Measurements from ENCODE around the gene MOGAT2. TPM values are rescaled to one million over a fixed set of nuclear protein-coding genes. Genes with fewer than 3 reads are reported as not detected.

Gene MOGAT2
- total and polyA plus RNA-seq, 2 of the 13 experiments (the other 11 are each of a cell fraction or from before 2014, with no cell fraction given): 27.2 to 27.8 TPM

DNA sequence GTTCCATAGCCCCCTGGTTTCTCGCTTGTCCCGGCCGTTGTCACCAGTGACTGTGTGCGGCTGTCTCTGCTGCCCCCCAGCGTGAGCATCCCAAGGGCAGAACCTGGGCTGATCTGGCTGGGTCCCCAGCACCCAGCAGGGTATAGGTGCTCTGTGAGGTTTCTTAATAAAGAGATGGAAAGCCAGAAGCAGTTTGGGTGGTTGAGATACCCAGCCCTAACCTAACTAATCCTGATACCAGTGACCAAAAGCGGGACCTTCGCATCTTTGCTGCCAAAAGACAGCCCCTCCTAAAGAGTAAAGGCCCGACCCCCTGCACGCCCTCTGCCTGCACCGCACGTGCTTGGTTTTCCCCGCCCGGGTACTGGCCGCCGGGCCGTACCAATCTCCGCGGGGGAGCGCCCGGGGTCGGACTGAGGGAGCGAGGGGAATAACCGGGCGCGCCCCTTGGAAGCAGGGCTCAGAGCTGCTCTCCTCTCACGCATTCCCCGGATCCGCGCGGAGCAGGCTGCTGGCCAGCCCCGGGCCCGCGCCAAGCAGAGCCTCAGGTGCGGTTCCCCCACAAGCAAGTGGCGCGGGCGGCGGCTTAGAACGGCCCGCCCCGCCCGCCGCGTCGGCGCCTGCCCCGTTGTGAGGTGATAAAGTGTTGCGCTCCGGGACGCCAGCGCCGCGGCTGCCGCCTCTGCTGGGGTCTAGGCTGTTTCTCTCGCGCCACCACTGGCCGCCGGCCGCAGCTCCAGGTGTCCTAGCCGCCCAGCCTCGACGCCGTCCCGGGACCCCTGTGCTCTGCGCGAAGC is 50.7 kb downstream of the MOGAT2 start, which contains the start of gene DGAT2 (continued):
- TF ChIP-seq ZNF891 (CRISPR knock-in tag; IDR thresholded peaks at IDR 0.05) (peak; percentile 69; the same call in 1 of the 2 replicates), SSRP1 (CRISPR knock-in tag; IDR thresholded peaks at IDR 0.05) (no peak), ZNF180 (CRISPR knock-in tag; IDR thresholded peaks at IDR 0.05; ENCODE audit: borderline replicate concordance, low read depth) (peak; percentile 74; the same call in 1 of the 2 replicates), PBX3 (CRISPR knock-in tag; IDR thresholded peaks at IDR 0.05; ENCODE audit: borderline replicate concordance) (peak; percentile 81; the same call in 1 of the 2 replicates), SALL2 (CRISPR knock-in tag; IDR thresholded peaks at IDR 0.05) (peak; percentile 75; the same call in 1 of the 2 replicates), REPIN1 (CRISPR knock-in tag; IDR thresholded peaks at IDR 0.05; ENCODE audit: borderline replicate concordance, low read depth) (peak; percentile 92), U2AF2 (IDR thresholded peaks at IDR 0.05; ENCODE audit: low read depth, low read length) (no peak), PHF8 (CRISPR knock-in tag; IDR thresholded peaks at IDR 0.05) (peak; percentile 57), ZNF687 (CRISPR knock-in tag; IDR thresholded peaks at IDR 0.05) (peak; percentile 98), RELA (CRISPR knock-in tag; IDR thresholded peaks at IDR 0.05) (peak; percentile 35; the same call in 1 of the 2 replicates), ZNF547 (CRISPR knock-in tag; IDR thresholded peaks at IDR 0.05) (peak; percentile 39; the same call in 1 of the 2 replicates), ATF4 (CRISPR knock-in tag; IDR thresholded peaks at IDR 0.05) (peak in 1 of 2 experiments; percentile 57; a peak in 2 of 4 replicates), HMG20A (CRISPR knock-in tag; IDR thresholded peaks at IDR 0.05; ENCODE audit: borderline replicate concordance) (0 out of 2 replicates have a peak, but pooled peaks have one; percentile 22), TCF12 (IDR thresholded peaks at IDR 0.05) (no peak), TCF12 (CRISPR knock-in tag; IDR thresholded peaks at IDR 0.05) (0 out of 2 replicates have a peak, but pooled peaks have one; percentile 48), KLF11 (CRISPR knock-in tag; IDR thresholded peaks at IDR 0.05) (peak; percentile 85; the same call in 1 of the 2 replicates), MAFK (conservative IDR thresholded peaks at IDR 0.05 in 1 of 2, IDR thresholded peaks at IDR 0.05 in 1 of 2; ENCODE audit: low read length in 2 of 2) (no peak), PHB2 (IDR thresholded peaks at IDR 0.05; ENCODE audit: partially characterized antibody) (no peak)
- TF ChIP-seq, protein P1, sequence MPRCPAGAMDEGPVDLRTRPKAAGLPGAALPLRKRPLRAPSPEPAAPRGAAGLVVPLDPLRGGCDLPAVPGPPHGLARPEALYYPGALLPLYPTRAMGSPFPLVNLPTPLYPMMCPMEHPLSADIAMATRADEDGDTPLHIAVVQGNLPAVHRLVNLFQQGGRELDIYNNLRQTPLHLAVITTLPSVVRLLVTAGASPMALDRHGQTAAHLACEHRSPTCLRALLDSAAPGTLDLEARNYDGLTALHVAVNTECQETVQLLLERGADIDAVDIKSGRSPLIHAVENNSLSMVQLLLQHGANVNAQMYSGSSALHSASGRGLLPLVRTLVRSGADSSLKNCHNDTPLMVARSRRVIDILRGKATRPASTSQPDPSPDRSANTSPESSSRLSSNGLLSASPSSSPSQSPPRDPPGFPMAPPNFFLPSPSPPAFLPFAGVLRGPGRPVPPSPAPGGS (CRISPR knock-in tag; IDR thresholded peaks at IDR 0.05): peak; percentile 92; the same call in 1 of the 2 replicates
- TF ChIP-seq, protein P2, sequence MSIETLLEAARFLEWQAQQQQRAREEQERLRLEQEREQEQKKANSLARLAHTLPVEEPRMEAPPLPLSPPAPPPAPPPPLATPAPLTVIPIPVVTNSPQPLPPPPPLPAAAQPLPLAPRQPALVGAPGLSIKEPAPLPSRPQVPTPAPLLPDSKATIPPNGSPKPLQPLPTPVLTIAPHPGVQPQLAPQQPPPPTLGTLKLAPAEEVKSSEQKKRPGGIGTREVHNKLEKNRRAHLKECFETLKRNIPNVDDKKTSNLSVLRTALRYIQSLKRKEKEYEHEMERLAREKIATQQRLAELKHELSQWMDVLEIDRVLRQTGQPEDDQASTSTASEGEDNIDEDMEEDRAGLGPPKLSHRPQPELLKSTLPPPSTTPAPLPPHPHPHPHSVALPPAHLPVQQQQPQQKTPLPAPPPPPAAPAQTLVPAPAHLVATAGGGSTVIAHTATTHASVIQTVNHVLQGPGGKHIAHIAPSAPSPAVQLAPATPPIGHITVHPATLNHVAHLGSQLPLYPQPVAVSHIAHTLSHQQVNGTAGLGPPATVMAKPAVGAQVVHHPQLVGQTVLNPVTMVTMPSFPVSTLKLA (IDR thresholded peaks at IDR 0.05): peak; percentile 62
